K562 (cell line): Measurements from ENCODE around the gene SLC8A2. TPM values are rescaled to one million over a fixed set of nuclear protein-coding genes. Genes with fewer than 3 reads are reported as not detected.

Experiments used
- BRCA1 ChIP-seq, 2 experiments: fragments of 450-650 bp in 1 of 2; sonication (generic) in 1 of 2; formaldehyde crosslinking in 1 of 2; IDR thresholded peaks; 2 replicates each; pipeline versions ENCODE4 v1.5.0 to v1.6.1; 2017 to 2020; ENCODE audit warnings: mild to moderate bottlenecking in 1 of 2, missing genetic modification reagents in 1 of 2
- ETV1 ChIP-seq: fragments of 450-650 bp; conservative IDR thresholded peaks from 2 replicates; pipeline ENCODE4 v1.6.1; 2016; ENCODE audit warnings: missing genetic modification characterization, control low read depth, low read depth, missing compliant biosample characterization
- HMG20B ChIP-seq: fragments of 250-450 bp; sonication (Bioruptor Pico); IDR thresholded peaks from 2 replicates; pipeline ENCODE4 v1.5.0; 2021; ENCODE audit warnings: mild to moderate bottlenecking
- KAT2B ChIP-seq: IDR thresholded peaks from one replicate; pipeline ENCODE4 v1.6.1; 2012; ENCODE audit warnings: low read depth, mild to moderate bottlenecking, control low read depth, inconsistent platforms, low read length, moderate library complexity
- PTBP1 ChIP-seq: fragments of 200-400 bp; formaldehyde crosslinking; IDR thresholded peaks from 2 replicates; pipeline ENCODE4 v1.6.1; 2017; ENCODE audit warnings: low read depth, low read length
- SRSF7 ChIP-seq: fragments of 200-400 bp; formaldehyde crosslinking; optimal IDR thresholded peaks from 2 replicates; pipeline ENCODE3; 2017; ENCODE audit warnings: mild to moderate bottlenecking, low read depth, low read length
- TRIM24 ChIP-seq, 2 experiments: fragments of 450-650 bp; IDR thresholded peaks; 2 replicates each; pipeline ENCODE4 v1.6.1; 2016
- ZBTB1 ChIP-seq: sonication (generic); formaldehyde crosslinking; IDR thresholded peaks from 2 replicates; pipeline ENCODE4 v1.8.1; 2023; ENCODE audit warnings: missing genetic modification reagents, low read depth, mild to moderate bottlenecking, borderline replicate concordance
- ZNF165 ChIP-seq: fragments of 250-450 bp; sonication (Bioruptor Pico); IDR thresholded peaks from 2 replicates; pipeline ENCODE4 v1.4.0; 2020; ENCODE audit warnings: borderline replicate concordance
- ZNF561 ChIP-seq: fragments of 450-650 bp; formaldehyde crosslinking; conservative IDR thresholded peaks from 2 replicates; pipeline ENCODE4 v1.4.0; 2020; ENCODE audit warnings: mild to moderate bottlenecking, moderate library complexity
- ZNF644 ChIP-seq: fragments of 200-800 bp; sonication (Bioruptor generic); IDR thresholded peaks from 2 replicates; pipeline ENCODE4 v1.6.1; 2016; ENCODE audit warnings: low read depth, missing genetic modification characterization, missing compliant biosample characterization
- ZNF785 ChIP-seq: fragments of 250-450 bp; sonication (Bioruptor Pico); IDR thresholded peaks from 2 replicates; pipeline ENCODE4 v1.4.0; 2020; ENCODE audit warnings: mild to moderate bottlenecking
- polyA plus RNA-seq, 8 experiments: library from polyadenylated mRNA; depleted of rRNA in 4 of 8; stranded (reverse) in 5 of 8; unstranded in 3 of 8; fragments of >200 nt; fragmentation: Nextera tagmentation in 2 of 8; fragmentation: Illumina TruSeq in 1 of 8; extraction: Ambion mirVana in 2 of 8; extraction: Trizol in 1 of 8; gene quantifications; 2 replicates each; pipeline versions ENCODE4 v1.2.1 to v1.2.3, GENCODE V29; 2011 to 2014; ENCODE audit warnings: inconsistent platforms in 1 of 8, missing spikeins in 1 of 8
- total RNA-seq, 7 experiments: library from RNA; depleted of rRNA in 6 of 7; stranded (reverse); fragments of >200 nt in 6 of 7; fragmentation: Illumina TruSeq in 2 of 7; extraction: Trizol in 2 of 7; gene quantifications; 2 replicates each; pipeline versions ENCODE4 v1.2.1 to v1.2.3, GENCODE V29; 2011 to 2021; ENCODE audit warnings: low replicate concordance in 1 of 7
- TF ChIP-seq, protein P1 (sequence below): IDR thresholded peaks from 3 replicates; pipeline ENCODE4 v1.6.1; 2011; ENCODE audit warnings: borderline replicate concordance, mild to moderate bottlenecking; ENCODE audit not compliant: insufficient read length, insufficient read depth
- TF ChIP-seq, protein P2 (sequence below): sonication (generic); formaldehyde crosslinking; IDR thresholded peaks from 2 replicates; pipeline ENCODE4 v1.8.1; 2023; ENCODE audit warnings: missing genetic modification reagents, mild to moderate bottlenecking, borderline replicate concordance
- TF ChIP-seq, protein P3 (sequence below): sonication (generic); formaldehyde crosslinking; IDR thresholded peaks from 2 replicates; pipeline ENCODE4 v1.8.0; 2023; ENCODE audit warnings: missing genetic modification reagents, mild to moderate bottlenecking, borderline replicate concordance

The SLC8A2 gene
- total and polyA plus RNA-seq, 9 of the 15 experiments (the other 6 are each of a cell fraction or from before 2014, with no cell fraction given), result 0.07 to 0.66 (median 0.24) TPM; not detected in 3

DNA sequence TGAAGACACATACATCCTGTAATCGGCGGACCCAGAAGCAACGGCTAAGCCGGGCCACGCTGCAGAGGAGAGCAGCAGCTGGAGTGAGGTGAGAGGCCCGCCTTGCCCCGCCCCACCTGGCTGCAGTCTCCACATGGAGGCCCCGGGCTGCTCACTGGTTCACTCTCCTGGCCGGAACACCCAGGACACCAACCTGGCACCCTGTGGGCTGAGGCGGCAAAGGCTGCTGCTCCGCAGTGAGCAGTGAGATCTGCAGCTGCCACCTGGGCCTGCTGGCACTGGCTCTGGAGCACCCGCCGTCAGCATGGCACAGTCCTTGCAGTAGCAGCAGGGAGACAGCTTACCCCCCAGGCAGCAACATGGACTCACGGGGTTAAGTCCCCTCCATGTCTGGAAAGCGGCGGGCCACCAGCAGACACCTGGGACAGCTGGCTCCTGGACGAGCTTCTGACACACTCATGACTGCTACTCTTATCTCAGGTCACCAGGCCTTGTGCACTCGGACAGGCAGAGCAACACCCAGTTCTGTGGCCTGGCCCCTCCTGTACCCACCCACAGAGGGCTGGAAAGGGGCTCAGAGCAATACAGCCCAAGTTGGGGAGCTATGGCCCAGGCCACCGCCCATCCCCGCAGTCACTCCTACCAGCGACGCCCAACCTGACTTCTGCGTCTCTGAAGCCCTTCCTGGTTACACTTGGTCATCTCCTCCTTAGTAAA is 25.5 kb upstream of the SLC8A2 start (continued):
- TF ChIP-seq SRSF7, result no peak
- TF ChIP-seq, protein P1, sequence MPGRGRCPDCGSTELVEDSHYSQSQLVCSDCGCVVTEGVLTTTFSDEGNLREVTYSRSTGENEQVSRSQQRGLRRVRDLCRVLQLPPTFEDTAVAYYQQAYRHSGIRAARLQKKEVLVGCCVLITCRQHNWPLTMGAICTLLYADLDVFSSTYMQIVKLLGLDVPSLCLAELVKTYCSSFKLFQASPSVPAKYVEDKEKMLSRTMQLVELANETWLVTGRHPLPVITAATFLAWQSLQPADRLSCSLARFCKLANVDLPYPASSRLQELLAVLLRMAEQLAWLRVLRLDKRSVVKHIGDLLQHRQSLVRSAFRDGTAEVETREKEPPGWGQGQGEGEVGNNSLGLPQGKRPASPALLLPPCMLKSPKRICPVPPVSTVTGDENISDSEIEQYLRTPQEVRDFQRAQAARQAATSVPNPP, result no peak
- TF ChIP-seq ZNF165 (CRISPR knock-in tag), result no peak
- no peak for TF ChIP-seq ETV1
- no peak for TF ChIP-seq ZNF644
- TF ChIP-seq ZNF785 (CRISPR knock-in tag), result no peak
- no peak for TF ChIP-seq HMG20B (CRISPR knock-in tag)
- TF ChIP-seq TRIM24 (IDR thresholded peaks at IDR 0.05), result peak; percentile 64 to 81
- no peak for TF ChIP-seq ZNF561 (CRISPR knock-in tag)
- TF ChIP-seq, protein P2, sequence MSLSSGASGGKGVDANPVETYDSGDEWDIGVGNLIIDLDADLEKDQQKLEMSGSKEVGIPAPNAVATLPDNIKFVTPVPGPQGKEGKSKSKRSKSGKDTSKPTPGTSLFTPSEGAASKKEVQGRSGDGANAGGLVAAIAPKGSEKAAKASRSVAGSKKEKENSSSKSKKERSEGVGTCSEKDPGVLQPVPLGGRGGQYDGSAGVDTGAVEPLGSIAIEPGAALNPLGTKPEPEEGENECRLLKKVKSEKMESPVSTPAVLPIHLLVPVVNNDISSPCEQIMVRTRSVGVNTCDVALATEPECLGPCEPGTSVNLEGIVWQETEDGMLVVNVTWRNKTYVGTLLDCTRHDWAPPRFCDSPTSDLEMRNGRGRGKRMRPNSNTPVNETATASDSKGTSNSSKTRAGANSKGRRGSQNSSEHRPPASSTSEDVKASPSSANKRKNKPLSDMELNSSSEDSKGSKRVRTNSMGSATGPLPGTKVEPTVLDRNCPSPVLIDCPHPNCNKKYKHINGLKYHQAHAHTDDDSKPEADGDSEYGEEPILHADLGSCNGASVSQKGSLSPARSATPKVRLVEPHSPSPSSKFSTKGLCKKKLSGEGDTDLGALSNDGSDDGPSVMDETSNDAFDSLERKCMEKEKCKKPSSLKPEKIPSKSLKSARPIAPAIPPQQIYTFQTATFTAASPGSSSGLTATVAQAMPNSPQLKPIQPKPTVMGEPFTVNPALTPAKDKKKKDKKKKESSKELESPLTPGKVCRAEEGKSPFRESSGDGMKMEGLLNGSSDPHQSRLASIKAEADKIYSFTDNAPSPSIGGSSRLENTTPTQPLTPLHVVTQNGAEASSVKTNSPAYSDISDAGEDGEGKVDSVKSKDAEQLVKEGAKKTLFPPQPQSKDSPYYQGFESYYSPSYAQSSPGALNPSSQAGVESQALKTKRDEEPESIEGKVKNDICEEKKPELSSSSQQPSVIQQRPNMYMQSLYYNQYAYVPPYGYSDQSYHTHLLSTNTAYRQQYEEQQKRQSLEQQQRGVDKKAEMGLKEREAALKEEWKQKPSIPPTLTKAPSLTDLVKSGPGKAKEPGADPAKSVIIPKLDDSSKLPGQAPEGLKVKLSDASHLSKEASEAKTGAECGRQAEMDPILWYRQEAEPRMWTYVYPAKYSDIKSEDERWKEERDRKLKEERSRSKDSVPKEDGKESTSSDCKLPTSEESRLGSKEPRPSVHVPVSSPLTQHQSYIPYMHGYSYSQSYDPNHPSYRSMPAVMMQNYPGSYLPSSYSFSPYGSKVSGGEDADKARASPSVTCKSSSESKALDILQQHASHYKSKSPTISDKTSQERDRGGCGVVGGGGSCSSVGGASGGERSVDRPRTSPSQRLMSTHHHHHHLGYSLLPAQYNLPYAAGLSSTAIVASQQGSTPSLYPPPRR (CRISPR knock-in tag), result no peak
- TF ChIP-seq KAT2B, result no peak
- TF ChIP-seq PTBP1, result no peak
- TF ChIP-seq ZBTB1 (CRISPR knock-in tag), result no peak
- TF ChIP-seq, protein P3, sequence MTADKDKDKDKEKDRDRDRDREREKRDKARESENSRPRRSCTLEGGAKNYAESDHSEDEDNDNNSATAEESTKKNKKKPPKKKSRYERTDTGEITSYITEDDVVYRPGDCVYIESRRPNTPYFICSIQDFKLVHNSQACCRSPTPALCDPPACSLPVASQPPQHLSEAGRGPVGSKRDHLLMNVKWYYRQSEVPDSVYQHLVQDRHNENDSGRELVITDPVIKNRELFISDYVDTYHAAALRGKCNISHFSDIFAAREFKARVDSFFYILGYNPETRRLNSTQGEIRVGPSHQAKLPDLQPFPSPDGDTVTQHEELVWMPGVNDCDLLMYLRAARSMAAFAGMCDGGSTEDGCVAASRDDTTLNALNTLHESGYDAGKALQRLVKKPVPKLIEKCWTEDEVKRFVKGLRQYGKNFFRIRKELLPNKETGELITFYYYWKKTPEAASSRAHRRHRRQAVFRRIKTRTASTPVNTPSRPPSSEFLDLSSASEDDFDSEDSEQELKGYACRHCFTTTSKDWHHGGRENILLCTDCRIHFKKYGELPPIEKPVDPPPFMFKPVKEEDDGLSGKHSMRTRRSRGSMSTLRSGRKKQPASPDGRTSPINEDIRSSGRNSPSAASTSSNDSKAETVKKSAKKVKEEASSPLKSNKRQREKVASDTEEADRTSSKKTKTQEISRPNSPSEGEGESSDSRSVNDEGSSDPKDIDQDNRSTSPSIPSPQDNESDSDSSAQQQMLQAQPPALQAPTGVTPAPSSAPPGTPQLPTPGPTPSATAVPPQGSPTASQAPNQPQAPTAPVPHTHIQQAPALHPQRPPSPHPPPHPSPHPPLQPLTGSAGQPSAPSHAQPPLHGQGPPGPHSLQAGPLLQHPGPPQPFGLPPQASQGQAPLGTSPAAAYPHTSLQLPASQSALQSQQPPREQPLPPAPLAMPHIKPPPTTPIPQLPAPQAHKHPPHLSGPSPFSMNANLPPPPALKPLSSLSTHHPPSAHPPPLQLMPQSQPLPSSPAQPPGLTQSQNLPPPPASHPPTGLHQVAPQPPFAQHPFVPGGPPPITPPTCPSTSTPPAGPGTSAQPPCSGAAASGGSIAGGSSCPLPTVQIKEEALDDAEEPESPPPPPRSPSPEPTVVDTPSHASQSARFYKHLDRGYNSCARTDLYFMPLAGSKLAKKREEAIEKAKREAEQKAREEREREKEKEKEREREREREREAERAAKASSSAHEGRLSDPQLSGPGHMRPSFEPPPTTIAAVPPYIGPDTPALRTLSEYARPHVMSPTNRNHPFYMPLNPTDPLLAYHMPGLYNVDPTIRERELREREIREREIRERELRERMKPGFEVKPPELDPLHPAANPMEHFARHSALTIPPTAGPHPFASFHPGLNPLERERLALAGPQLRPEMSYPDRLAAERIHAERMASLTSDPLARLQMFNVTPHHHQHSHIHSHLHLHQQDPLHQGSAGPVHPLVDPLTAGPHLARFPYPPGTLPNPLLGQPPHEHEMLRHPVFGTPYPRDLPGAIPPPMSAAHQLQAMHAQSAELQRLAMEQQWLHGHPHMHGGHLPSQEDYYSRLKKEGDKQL (CRISPR knock-in tag), result no peak
- TF ChIP-seq BRCA1 (IDR thresholded peaks at IDR 0.05), result no peak
- TF ChIP-seq BRCA1 (CRISPR knock-in tag; IDR thresholded peaks at IDR 0.05), result no peak
